DOHH2 (cell line): ENCODE results near the gene SPECC1L.

Experiments
- H3F3A ChIP-seq: fragments of 200-600 bp; sonication (generic), shearing (Covaris generic); 2 replicates; pipeline ENCODE4 v1.6.0; 2016; ENCODE audit warnings: antibody characterized with exemption, mild to moderate bottlenecking; ENCODE audit not compliant: control insufficient read depth, insufficient read depth
- H3K27ac ChIP-seq: fragments of 200-600 bp; sonication (generic); 2 replicates; pipeline ENCODE4 v1.5.1; 2014; ENCODE audit warnings: low read depth, mild to moderate bottlenecking, low read length, moderate library complexity
- H3K27me3 ChIP-seq: fragments of 200-600 bp; sonication (generic); 2 replicates; pipeline ENCODE4 v1.6.1; 2014; ENCODE audit warnings: mild to moderate bottlenecking, low read length, mixed read lengths; ENCODE audit not compliant: control insufficient read depth
- H3K36me3 ChIP-seq: fragments of 200-600 bp; sonication (generic); 2 replicates; pipeline ENCODE4 v1.6.1; 2014; ENCODE audit warnings: mild to moderate bottlenecking, low read length, moderate library complexity, mixed read lengths; ENCODE audit not compliant: control insufficient read depth
- H3K4me1 ChIP-seq: fragments of 200-600 bp; sonication (generic); 2 replicates; pipeline ENCODE4 v1.6.1; 2014; ENCODE audit warnings: mild to moderate bottlenecking, low read length, mixed read lengths; ENCODE audit not compliant: control insufficient read depth
- H3K4me2 ChIP-seq: fragments of 200-600 bp; sonication (generic); 2 replicates; pipeline ENCODE4 v1.6.0; 2014; ENCODE audit warnings: mild to moderate bottlenecking, low read length, moderate library complexity
- H3K4me3 ChIP-seq: fragments of 200-600 bp; sonication (generic); 2 replicates; pipeline ENCODE4 v1.5.1; 2014; ENCODE audit warnings: mild to moderate bottlenecking, low read length, mixed read lengths
- H3K79me2 ChIP-seq: fragments of 200-600 bp; sonication (generic); 2 replicates; pipeline ENCODE4 v1.6.1; 2014; ENCODE audit warnings: mild to moderate bottlenecking, low read length, mixed read lengths; ENCODE audit not compliant: control insufficient read depth
- H3K9me2 ChIP-seq: fragments of 200-600 bp; sonication (generic); replicated peaks from 2 replicates; pipeline ENCODE4 v1.6.1; 2014; ENCODE audit warnings: mild to moderate bottlenecking, low read length, mixed read lengths; ENCODE audit not compliant: control insufficient read depth
- H3K9me3 ChIP-seq: fragments of 200-600 bp; sonication (generic); 2 replicates; pipeline ENCODE4 v1.6.1; 2014; ENCODE audit warnings: antibody characterized with exemption, low read length, mixed read lengths; ENCODE audit not compliant: control insufficient read depth, insufficient read depth
- H4K20me1 ChIP-seq: fragments of 200-600 bp; sonication (generic); 2 replicates; pipeline ENCODE4 v1.6.0; 2014; ENCODE audit warnings: low read depth, mild to moderate bottlenecking, antibody characterized with exemption, low read length, moderate library complexity; ENCODE audit not compliant: control insufficient read depth, insufficient read depth
- EZH2phosphoT487 ChIP-seq: fragments of 200-600 bp; sonication (generic); IDR thresholded peaks from 2 replicates; pipeline ENCODE4 v1.6.1; 2017; ENCODE audit warnings: borderline replicate concordance, mild to moderate bottlenecking, antibody characterized with exemption, low read length, moderate library complexity, mixed read lengths
- TF ChIP-seq, protein P1 (sequence below): fragments of 200-600 bp; sonication (generic); IDR thresholded peaks from one replicate; pipeline ENCODE4 v1.5.1; 2014; ENCODE audit warnings: antibody characterized with exemption, mild to moderate bottlenecking, low read depth, low read length; ENCODE audit not compliant: poor library complexity, severe bottlenecking

SPECC1L gene

DNA sequence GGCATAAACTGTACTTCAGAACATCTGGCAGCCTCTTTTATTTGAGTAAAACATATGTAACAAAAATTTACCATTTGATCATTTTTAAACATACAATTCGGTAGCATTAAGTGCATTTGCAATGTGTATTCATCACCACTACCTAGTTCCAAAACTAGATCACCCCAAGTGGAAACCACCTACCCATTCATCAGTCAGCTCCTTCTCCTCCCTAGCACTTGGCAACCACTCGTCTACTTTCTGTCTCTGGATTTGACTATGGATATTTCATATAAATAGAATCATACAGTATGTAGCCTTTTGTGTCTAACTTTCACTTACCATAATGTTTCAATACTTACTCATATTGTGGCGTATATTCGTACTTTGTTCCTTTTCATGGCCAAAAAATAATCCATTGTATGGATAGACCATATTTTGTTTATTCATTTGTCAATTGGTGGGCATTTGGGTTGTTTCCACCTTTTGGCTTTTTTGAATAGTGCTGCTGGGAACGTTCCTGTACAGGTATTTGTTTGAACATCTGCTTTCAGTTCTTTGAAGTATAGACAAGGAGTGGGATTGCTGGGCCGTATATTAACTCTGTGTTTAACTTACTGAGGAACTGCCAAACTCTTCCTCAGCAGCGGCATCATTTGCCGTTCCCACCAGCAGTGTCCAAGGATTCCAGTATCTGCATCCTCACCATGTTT is 129.5 kb downstream of the SPECC1L start:
- Histone ChIP-seq H3K27ac (peak overlapping the region; percentile 93), H3F3A (peaks cover 42% of the 10 kb centered on the region), H3K36me3 (peaks cover 77% of the 10 kb centered on the region)

DNA sequence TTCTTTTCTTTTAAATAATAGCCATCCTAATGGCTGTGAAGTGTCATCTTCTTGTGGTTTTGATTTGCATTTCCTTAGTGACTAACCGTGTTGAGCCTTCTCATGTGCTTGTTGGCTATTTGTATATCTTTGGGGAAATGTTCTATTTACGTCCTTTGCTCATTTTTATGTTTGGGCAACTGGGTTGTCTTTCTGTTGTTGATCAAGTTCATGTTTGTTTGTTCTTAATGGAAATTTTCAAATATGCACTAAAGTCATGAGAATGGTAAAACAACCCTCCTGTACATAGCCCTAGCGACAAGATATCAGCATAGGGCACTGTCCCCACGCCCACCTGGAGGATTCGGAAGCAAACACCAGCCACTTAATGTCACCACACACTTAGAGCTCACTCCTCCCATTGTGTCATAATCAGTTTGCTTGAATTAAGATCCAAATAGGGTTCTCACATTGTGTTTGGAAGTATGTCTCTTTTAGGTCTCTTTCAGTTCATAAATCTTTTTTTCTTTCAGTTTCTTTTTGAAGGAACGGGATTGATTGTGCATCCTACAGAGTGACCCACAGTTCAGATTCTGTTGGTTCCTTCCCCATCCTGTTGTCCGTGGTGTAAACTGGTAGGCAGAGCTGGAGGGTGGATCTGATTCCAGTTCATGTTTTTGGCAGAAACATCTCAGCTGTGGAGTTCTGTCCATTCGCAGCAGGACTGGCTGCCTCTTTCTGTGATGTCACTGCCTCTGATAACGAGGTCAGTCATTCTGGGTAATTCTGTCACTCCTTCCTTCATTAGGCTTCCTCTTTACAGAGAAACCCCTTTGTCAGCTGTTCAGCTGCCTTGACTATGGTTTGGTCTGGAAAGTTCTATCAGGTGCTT is 130.3 kb downstream of the SPECC1L start:
- H3K4me3 ChIP-seq = peak overlapping the region; percentile 73
- peak overlapping the region; percentile 93 for H3K27ac ChIP-seq
- H3K4me2 ChIP-seq = peak overlapping the region; percentile 98
- H3K27me3 ChIP-seq = no peaks in the 10 kb centered on the region
- peaks cover 75% of the 10 kb centered on the region for H3K36me3 ChIP-seq
- peaks cover 46% of the 10 kb centered on the region for H3K79me2 ChIP-seq
- peaks cover 82% of the 10 kb centered on the region for H3K4me1 ChIP-seq
- TF ChIP-seq, protein P1, sequence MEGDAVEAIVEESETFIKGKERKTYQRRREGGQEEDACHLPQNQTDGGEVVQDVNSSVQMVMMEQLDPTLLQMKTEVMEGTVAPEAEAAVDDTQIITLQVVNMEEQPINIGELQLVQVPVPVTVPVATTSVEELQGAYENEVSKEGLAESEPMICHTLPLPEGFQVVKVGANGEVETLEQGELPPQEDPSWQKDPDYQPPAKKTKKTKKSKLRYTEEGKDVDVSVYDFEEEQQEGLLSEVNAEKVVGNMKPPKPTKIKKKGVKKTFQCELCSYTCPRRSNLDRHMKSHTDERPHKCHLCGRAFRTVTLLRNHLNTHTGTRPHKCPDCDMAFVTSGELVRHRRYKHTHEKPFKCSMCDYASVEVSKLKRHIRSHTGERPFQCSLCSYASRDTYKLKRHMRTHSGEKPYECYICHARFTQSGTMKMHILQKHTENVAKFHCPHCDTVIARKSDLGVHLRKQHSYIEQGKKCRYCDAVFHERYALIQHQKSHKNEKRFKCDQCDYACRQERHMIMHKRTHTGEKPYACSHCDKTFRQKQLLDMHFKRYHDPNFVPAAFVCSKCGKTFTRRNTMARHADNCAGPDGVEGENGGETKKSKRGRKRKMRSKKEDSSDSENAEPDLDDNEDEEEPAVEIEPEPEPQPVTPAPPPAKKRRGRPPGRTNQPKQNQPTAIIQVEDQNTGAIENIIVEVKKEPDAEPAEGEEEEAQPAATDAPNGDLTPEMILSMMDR = no peak
- H4K20me1 ChIP-seq = no peaks in the 10 kb centered on the region
- H3K9me3 ChIP-seq = no peaks in the 10 kb centered on the region
- H3K9me2 ChIP-seq = no peaks in the 10 kb centered on the region
- peaks cover 42% of the 10 kb centered on the region for H3F3A ChIP-seq

More for the DNA sequence above, 129.5 kb downstream of the SPECC1L start:
- H3K4me2 ChIP-seq = peak overlapping the region; percentile 98
- no peak for TF ChIP-seq EZH2phosphoT487
- TF ChIP-seq, protein P1 = no peak
- peaks cover 46% of the 10 kb centered on the region for H3K79me2 ChIP-seq
- H3K9me2 ChIP-seq = no peaks in the 10 kb centered on the region
- no peaks in the 10 kb centered on the region for H3K9me3 ChIP-seq
- H3K4me3 ChIP-seq = peak overlapping the region; percentile 73
- H3K27me3 ChIP-seq = no peaks in the 10 kb centered on the region
- no peaks in the 10 kb centered on the region for H4K20me1 ChIP-seq
- peaks cover 80% of the 10 kb centered on the region for H3K4me1 ChIP-seq

DNA sequence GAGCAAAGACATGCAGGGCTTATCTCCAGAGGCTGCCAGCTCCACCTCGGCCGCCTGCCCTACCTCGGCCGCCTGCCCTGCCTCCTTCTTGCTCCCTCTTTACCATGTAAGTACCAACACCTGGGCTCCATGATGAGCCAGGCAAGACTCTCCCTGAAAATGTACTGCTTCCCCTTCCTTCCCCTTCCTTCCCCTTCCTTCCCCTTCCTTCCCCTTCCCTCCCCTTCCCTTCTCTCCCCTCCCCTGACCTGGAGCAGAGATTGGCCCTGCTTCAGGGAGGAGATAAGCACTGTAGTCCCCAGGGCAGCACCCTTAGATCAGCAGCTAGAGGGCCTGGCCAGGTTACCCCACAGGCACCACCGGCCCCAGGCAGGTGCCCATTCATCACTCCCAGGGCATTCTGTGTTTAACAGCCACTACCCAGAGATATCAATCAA is 131.3 kb downstream of the SPECC1L start:
- no peak for TF ChIP-seq EZH2phosphoT487
- TF ChIP-seq, protein P1 = no peak
- peaks cover 73% of the 10 kb centered on the region for H3K4me1 ChIP-seq
- peaks cover 65% of the 10 kb centered on the region for H3K36me3 ChIP-seq

More for the DNA sequence above, 131.3 kb downstream of the SPECC1L start:
- peak overlapping the region; percentile 98 for H3K4me2 ChIP-seq
- peak overlapping the region; percentile 93 for H3K27ac ChIP-seq
- no peaks in the 10 kb centered on the region for H3K9me2 ChIP-seq
- H3K9me3 ChIP-seq = no peaks in the 10 kb centered on the region
- no peaks in the 10 kb centered on the region for H4K20me1 ChIP-seq
- no peaks in the 10 kb centered on the region for H3K27me3 ChIP-seq
- peak overlapping the region; percentile 73; the same call in 1 of the 2 replicates for H3K4me3 ChIP-seq
- H3F3A ChIP-seq = peaks cover 40% of the 10 kb centered on the region
- peaks cover 44% of the 10 kb centered on the region for H3K79me2 ChIP-seq
